ENCODE data around the gene SLC29A3.

SLC29A3 gene

DNA sequence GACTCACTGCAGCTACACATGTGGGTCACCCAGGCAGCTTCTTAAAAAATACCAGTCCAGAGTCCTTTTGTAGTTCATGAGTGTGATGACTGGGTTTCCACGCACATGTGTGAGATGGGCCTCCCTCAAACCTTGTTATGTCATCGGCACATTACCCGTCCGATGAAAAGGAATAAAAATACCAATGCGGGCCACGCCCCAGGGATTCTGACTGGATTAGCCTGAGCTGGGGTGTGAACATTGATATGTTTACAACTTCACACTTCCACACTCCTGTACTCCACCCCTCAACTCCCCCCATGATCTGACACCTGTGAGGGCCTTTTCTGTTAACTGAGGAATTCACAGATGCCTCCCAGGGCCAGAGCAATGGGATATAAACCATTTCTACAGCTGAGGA, 6.2 kb downstream of the SLC29A3 start:
- DNase-seq: no peak

- DNase-seq: peak; percentile 81
Observed at GRCh38 chr10:71326464-71326881, 7.4 kb downstream of the SLC29A3 start.

DNA sequence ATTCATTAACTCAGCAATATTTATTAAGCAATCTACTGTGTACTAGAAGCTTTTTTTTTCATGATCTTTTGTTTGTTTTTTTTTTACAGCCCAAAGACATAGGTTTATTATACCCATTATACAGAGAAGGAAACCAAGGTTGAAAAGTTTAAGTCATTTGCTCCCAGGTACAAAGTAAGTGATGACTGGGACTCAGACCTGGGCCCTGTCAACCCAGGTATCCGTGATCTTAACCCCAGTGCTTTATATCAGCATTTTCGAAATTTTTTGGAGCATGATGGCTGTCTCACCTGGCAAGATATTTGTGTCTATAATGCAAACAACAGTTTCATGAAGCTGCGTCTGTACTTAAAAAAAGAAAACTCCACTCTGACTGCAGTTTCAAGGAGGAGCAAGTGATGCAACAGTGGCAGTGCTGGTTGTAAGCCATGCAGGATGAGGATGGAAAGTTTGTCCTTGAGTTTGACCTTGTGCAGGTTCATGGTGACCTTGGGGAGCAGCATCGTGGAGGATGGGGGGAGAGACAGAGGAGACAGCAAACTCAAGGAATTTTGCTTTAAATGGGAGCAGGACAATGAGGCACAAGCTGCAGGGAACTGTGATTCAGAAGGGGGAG, 11.8 kb downstream of the SLC29A3 start:
- DNase-seq: no peak

- DNase-seq: peak; percentile 31
Observed at GRCh38 chr10:71331736-71332135, 12.7 kb downstream of the SLC29A3 start.

DNA sequence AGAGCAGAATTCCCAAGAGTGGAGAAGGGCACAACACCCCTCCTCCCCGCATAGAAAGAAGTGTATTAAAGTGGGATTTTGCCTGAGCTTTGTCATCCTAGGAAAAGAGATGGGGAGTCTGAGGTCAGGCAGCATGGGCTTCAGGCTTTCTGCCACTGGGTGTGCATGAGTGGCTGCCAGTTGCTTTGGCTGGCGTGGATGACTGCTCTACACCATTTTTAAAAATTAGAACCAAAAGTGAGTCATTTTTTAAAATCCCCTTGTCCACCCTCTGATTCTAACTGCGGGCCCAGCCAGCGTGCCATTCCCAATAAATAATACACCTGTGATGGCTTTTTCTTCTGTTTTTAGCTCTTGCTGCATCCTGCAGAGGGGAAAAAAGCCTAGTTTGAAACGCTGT, 13.4 kb downstream of the SLC29A3 start:
- no peak for DNase-seq

DNA sequence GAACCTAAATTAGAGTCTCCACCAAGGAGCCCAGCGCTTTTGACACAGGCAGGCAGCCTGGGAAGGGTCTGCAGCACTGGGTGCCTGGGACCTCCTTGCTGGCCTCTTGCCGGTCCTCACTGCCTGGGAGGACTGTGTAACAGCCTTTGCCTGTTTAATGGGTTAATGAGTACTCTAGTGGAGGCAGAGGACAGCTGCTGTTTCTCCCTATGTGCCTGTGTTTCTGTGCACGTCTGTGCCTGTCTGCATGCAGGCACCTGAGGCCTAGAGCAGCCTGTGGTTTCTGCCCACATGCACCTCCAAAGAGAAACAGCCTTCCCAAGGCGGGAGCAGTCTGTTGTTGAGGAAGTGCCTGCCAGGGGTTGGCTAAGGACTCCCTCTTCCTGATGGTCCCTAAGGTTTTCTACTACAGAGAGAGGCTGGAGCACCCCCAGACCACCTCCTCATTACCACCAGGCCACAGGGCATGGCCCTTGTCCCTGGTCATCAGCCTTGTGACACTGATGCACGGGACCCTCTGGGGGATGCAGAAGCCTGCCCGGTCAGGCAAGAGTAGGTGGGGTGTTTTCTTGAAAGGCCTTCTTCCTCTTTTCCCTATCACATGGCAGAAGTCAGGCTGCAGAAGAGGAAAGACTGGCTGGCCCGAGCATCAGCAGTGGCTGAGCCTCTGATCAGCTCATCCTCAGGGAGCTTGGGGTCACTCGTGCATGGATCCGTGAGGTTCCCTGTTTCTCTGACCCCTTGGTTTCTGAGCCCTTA, 14.2 kb downstream of the SLC29A3 start:
- peak; percentile 57 for DNase-seq

DNA sequence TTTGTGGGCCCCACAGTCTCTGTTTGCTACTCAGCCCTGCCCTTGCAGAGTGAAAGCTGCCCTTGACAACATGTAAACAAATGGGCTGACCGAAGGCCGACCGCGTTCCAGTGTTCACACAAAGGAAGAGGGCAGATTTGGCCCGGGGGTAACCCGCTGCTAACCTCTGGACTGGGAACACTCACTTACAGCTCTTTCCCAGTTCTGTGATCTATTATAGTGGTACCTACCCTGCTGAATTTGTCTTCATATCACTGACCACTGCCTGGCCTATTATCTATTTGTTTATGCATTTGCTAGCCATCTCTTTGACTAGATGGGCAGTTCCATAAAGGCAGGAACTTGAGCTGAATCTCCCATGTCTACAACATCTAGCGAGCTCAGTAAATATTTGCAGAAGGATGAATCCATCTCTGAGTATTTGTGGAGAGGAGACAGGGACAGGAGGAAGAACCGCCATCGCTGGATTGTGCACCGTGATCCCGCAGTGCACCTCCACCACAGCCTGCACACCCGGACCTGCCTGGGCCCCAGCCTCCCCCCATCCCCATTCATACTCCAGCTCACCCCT, 15.2 kb downstream of the SLC29A3 start:
- no peak for DNase-seq

- DNase-seq: no peak
Observed at GRCh38 chr10:71335173-71335708, 16.2 kb downstream of the SLC29A3 start.

DNA sequence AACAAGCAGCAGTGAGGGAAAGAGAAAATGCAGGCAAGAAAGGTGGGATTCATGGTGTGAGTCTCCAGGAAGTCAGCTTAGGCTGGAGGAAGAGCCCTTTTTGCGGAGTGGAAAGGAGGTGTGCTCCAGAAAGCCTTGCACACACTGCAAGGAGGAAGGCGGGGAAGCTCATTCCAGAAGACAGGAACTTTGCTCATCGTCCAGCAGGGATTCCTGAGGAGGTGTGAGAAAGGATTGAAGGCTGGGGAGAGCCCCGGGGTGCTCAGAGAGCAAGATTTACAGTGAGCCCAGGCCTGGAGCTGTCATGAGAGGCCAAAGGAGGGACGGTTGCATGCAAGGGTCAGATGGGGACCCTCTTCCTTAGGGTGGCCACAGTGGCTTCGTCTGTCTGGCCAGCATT, 17.6 kb downstream of the SLC29A3 start:
- no peak for DNase-seq

GRCh38 chr10:71337219-71337701, 18.2 kb downstream of the SLC29A3 start:
- DNase-seq: peak; percentile 63

GRCh38 chr10:71338728-71339495, 19.9 kb downstream of the SLC29A3 start:
- DNase-seq: no peak

DNA sequence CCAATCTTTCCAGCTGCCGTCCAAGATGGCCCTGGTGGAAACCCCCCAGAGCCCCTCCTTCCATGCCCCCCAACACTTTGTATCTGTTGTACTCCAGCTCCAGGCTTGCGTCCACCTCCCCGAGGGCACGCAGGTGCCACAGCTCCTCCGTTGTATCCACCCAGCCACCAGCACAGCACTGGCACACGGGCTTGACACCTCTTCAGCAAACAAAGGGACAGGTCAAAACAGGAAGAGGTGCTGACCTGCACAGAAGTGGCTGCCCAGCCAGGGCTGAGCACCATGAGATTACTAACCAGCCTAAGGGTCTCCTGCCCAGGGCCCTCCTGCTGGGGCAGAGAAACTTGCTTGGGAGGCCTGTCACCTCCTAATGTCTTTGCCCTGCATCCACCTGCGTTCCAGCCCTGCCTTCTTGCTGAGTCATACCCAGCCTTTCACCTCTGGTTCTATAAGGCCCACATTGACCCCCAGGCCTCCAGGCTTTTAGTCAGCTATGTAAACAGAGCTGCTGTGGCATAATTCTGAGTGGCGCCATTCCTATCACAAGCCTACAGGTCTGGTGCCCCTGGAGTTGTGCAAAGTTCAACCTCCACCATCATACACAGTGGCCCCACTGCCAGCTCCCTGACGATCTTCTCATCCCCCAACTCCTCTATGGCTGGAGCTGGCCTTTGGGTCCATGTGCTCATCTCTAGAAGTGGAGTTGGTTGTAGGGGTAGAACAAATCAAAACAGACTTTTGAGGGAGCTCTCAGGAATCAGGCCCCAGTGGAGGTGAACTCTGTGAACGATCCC, 20.9 kb downstream of the SLC29A3 start:
- DNase-seq: no peak

- DNase-seq: no peak
Observed at GRCh38 chr10:71342573-71343391, 23.7 kb downstream of the SLC29A3 start.

GRCh38 chr10:71343392-71343773, 24.3 kb downstream of the SLC29A3 start:
- no peak for DNase-seq

DNA sequence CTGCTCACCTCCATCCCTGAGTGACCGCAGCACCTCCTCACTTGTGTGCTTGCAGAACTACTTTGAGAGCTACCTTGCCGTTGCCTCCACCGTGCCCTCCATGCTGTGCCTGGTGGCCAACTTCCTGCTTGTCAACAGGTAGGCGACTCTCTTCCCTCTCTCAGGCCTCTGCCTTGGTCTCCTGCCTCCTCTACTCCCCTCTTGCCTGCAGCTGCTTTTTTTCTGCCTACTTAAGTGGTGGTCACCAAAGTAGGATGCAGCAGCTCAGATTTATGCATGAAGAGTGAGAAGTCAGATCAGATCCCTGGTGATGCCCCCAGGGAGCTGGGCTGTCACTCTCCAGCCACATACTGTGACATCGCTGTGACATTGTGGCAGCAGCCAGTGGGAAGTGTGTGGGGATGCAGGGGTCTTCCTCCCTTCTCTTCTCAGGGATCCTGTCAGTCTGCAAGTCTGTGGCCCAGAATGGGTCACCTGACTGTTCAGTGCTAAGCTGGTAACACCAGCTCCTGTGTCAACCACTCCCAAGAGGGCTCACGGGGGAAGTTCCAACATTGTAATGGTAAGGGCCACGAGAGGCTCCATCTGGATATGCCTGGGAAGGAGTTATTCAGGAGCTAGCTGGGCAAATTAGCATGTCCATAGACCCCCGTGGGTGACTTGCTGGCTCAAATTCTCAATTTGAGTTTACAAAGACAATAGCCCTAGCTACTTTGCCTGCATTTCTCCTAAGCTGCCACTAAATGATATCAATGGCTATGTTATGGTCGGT, 25.3 kb downstream of the SLC29A3 start:
- no peak for DNase-seq

DNA sequence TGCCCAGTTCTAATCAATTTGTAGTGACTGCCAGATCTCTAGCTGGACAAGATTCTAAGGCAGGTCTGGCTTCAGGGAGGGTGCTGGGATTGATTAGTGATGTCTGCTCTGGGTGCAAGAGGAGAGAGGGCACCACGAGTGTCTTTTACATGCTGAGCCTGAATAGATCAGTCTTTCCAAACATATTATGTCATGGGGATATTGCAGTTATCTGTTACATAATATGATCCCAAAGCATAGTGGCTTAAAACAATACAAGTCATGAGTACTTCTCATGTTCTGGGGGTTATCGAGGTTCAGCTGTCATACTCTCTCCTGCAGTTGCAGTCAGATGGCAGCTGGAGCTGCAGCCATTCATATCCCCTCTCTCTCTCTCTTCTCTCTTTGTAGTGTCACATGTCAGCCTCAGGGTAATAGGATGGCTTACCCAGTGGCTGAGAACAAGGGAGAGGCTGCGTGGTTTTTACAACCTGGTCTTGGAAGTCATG, 26.0 kb downstream of the SLC29A3 start:
- DNase-seq: no peak

DNA sequence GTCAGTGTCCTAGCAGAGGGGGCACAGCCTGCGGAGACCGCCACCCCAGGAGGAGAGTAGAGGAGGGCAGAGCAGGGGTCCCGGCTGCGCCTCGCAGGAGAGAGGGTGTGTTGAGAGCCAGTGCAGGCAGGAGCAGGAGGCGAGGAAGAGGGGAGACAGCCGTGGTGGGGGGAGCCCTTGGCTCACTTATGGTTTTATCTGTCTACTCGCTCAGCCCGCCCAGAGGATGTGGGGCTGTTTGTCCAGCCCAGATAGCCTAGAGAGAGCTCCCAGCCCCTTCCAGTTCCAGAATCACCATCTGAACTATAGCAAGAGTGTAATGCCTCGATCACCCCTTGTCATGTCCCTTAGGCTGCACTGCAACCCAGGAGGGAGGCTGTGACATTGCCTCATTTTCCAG, 26.6 kb downstream of the SLC29A3 start:
- no peak for DNase-seq

GRCh38 chr10:71346731-71347130, 27.7 kb downstream of the SLC29A3 start:
- no peak for DNase-seq

GRCh38 chr10:71347587-71348395, 28.7 kb downstream of the SLC29A3 start:
- no peak for DNase-seq

DNA sequence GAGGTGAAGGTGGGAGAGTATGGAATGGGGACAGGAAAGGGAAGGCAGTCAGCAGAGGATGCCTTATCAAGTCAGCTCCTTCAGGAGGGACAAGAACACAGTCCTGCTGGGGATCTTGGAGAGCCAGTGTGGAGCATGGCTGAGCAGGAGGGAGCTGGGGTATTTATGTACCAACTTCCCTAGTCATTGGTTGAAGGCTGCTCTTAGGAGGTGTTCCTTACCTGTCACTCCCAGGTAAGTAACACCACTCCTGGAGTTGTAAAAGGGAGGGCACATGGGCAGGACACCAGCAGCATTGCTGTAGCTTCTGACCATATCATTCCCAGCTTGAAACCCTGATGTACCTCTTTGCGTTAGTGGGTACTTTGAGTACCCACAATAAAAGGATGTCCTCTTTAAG, 29.8 kb downstream of the SLC29A3 start:
- no peak for DNase-seq
